22Rv1 (cell line): Measurements from ENCODE around the gene MTCH1.

Experiments
- H3K27ac ChIP-seq: fragments of 450-650 bp; 2 replicates; pipeline ENCODE4 v1.5.1; 2017
- ZFX ChIP-seq: fragments of 450-650 bp; IDR thresholded peaks from 2 replicates; pipeline ENCODE4 v1.6.1; 2017; ENCODE audit warnings: antibody characterized with exemption, borderline replicate concordance
- TF ChIP-seq, protein P1 (sequence below): fragments of 450-650 bp; IDR thresholded peaks from 2 replicates; pipeline ENCODE4 v1.5.1; 2017; ENCODE audit warnings: mild to moderate bottlenecking

MTCH1 gene

DNA sequence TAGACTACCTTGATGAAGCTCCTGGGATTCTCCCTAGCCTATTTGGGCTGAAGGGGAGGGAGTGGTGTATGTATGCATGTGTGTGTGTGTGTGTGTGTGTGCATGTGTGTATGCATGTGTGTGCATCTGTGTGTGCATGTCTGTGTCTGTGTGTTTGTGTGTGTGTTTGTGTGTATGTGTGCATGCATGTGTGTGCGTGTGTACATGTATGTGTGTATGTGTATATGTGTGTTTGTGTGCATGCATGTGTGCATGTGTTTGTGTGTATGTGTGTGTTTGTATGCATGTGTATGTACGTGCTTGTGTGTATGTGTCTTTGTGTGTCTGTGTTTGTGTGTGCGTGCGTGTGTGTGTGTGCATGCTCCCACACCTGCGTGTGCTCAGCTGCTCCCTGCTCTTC is 34.8 kb upstream of the MTCH1 start:
- no peak for TF ChIP-seq ZFX
- TF ChIP-seq, protein P1, sequence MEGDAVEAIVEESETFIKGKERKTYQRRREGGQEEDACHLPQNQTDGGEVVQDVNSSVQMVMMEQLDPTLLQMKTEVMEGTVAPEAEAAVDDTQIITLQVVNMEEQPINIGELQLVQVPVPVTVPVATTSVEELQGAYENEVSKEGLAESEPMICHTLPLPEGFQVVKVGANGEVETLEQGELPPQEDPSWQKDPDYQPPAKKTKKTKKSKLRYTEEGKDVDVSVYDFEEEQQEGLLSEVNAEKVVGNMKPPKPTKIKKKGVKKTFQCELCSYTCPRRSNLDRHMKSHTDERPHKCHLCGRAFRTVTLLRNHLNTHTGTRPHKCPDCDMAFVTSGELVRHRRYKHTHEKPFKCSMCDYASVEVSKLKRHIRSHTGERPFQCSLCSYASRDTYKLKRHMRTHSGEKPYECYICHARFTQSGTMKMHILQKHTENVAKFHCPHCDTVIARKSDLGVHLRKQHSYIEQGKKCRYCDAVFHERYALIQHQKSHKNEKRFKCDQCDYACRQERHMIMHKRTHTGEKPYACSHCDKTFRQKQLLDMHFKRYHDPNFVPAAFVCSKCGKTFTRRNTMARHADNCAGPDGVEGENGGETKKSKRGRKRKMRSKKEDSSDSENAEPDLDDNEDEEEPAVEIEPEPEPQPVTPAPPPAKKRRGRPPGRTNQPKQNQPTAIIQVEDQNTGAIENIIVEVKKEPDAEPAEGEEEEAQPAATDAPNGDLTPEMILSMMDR, result no peak
- H3K27ac ChIP-seq, result no peak overlapping the region

DNA sequence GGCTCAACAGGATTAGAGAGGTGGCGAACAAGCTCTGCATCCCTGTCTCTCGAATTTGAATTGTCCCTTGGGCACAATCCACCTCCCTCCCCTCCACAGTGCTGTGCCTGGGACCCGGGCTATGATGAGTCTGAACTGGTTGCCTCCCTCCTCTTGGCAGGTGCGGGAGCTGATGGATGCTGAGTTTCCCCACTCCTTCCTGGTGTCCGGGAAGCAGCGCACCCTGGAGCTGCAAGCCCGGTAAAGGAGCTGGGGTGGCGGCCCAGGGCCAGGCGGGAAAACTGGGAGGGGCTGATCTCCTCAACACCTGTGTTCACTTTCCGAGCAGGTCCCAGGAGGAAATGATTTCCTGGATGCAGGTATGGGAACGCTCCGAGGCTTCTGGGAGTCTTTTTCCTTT is 34.4 kb upstream of the MTCH1 start:
- H3K27ac ChIP-seq, result no peak overlapping the region
- TF ChIP-seq, protein P1, result no peak
- TF ChIP-seq ZFX, result no peak

DNA sequence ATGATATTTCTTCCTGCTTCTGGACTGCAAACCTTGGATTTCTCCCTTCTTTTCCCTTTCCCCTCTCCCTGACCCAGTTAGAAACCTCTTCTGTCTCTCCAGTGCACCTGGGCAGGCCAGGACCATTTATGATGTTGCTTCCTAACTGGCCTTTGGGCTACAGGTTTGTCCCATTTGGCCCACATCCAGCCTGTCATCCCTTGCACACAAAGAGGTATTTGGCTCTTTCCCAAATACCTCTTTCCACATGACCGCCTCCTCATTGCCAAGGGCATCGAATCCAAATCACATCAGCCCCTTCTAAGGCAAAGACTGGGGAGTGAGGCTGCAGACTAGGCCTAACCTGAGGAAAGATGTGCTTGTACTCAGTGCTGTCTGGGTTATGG is 33.1 kb upstream of the MTCH1 start:
- TF ChIP-seq ZFX, result no peak
- TF ChIP-seq, protein P1, result no peak
- peak overlapping the region; percentile 32 for H3K27ac ChIP-seq

DNA sequence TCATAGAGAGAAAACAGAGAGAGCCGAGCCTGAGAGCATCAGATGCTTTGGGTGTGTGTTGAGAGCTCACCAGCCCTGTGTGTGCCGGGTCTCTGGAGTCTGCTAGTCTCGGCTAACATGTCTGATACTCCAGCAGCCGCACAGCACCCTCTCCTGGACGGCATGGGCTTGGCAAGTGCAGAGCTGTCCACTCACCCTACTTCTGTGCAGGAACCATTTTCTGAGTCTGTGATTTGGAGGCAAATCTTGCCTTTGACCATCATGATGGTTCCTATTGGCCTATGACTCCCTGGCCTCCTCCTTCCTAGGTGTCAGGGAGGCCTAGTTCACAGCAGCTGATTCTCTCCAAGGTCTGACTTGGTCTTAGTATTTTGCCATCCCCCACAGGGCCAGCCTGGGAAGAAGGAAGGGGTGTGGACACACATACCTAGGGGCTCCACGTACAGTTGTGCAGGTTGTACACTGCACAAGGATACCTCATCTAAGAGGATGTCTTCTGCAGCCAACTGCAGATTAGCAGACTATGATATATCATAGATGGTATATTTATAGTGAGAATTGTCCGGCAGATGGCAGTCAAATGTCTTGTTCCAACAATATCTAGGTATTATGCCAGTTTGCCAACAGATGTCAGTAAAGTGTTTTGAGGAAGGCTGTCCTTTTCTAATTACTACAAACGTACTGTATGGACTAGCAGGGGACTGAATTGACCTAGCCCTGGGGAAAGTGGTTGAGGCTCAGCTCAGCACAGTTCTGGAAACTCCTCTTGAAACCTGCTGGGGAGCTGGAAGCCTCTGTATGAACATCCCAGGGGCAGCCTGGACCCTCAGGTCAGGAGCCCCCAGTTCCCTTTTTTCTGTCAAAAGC is 32.4 kb upstream of the MTCH1 start:
- TF ChIP-seq ZFX, result no peak
- TF ChIP-seq, protein P1, result peak; percentile 96
- H3K27ac ChIP-seq, result peak overlapping the region; percentile 32

DNA sequence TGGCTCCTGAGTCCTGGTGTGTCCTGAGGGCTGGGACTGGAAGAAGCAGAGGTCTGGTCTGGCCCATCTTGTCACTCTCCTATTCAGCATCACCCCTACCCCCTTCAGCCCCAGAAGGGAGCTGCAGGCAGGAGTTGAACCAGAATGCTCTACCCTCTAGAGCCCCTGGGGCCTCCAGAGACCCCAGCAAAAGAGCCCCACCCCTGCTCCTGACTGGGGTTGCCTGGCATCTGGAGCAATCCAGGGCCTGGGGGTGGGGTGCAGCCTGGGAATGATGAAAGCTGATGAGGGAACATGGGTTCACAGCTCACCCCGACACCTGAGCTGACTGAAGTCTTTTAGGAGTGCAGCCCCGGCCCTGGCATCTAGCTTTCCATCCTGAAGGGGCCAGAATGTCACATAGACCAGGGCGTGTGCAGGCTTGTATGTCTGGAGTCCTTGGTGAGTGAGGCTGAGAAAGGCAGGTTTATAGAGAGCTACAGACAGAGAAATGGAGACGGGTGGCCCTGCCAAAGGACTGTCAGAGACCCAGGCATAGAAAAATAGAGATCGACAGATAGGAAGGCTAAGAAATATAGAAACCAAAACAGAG is 31.7 kb upstream of the MTCH1 start:
- peak overlapping the region; percentile 32; the same call in 1 of the 2 replicates for H3K27ac ChIP-seq
- TF ChIP-seq, protein P1, result no peak
- TF ChIP-seq ZFX, result no peak

DNA sequence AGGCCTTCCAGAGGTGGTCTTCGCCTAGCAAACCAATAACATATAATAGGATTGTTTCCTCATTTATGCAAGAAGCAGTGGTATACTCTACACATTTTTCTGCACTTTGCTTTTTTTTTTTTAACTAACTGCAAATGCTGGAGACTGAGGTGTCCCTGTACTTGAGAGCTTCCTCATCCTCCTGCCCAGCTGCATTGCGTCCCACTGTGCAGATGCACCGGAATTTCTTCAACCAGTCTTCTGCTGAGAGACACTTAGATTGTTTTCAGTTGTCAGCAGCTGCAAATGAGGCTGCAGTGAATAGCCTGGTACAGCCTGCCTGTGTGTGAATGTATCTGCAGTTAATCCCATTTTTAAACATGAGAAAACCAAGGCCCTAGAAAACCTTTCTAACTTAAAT is 31.0 kb upstream of the MTCH1 start:
- H3K27ac ChIP-seq, result no peak overlapping the region
- TF ChIP-seq, protein P1, result no peak
- TF ChIP-seq ZFX, result no peak

DNA sequence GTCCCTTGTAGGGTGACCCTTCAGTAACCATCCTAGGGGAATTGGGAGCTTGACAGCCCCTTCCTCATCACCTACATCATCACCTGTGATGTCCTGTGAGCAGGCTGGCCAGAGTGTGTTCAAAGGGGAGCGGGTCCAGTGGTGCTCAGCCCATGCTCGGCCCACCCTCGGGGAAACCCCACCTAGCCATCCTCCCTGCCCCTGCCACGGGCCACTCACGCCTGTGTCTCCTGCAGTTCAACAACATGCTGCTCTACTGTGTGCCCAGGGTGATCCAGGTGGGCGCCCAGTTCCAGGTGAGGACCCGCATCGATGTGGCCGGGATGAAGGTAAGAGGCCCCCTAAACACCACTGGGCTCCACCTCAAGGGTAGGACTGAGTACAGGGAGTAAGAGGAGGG is 29.5 kb upstream of the MTCH1 start:
- H3K27ac ChIP-seq, result no peak overlapping the region
- TF ChIP-seq, protein P1, result no peak
- no peak for TF ChIP-seq ZFX
